Mesothelial cell of epicardium (in vitro differentiated cells): ENCODE data around the gene VRK3. TPM values are rescaled to one million over a fixed set of nuclear protein-coding genes. Genes with fewer than 3 reads are reported as not detected.

Source experiments
- DNase-seq, 2 experiments: peaks; one replicate each; pipeline ENCODE4 v3.0.0; 2021; ENCODE audit warnings: low spot score in 2 of 2; ENCODE audit not compliant: unreplicated experiment in 2 of 2
- H3K27ac Mint-ChIP-seq: 2 replicates; pipeline ENCODE4 v1.8.0; 2021; ENCODE audit warnings: mixed read lengths
- H3K27me3 Mint-ChIP-seq: 2 replicates; pipeline ENCODE4 v1.8.0; 2021; ENCODE audit warnings: low read depth, mixed read lengths
- H3K36me3 Mint-ChIP-seq: 2 replicates; pipeline ENCODE4 v1.8.0; 2021; ENCODE audit warnings: mixed read lengths
- H3K4me1 Mint-ChIP-seq: 2 replicates; pipeline ENCODE4 v1.8.0; 2021; ENCODE audit warnings: mixed read lengths
- H3K4me3 Mint-ChIP-seq: 2 replicates; pipeline ENCODE4 v1.8.0; 2021; ENCODE audit warnings: mild to moderate bottlenecking, moderate library complexity, mixed read lengths
- H3K9me3 Mint-ChIP-seq: 2 replicates; pipeline ENCODE4 v1.8.0; 2021; ENCODE audit warnings: mixed read lengths
- total RNA-seq: library from RNA; stranded (reverse); gene quantifications from 3 replicates; pipeline ENCODE4 v1.2.1, GENCODE V29; 2021
- TF ChIP-seq, protein P1 (sequence below): fragments of 200-600 bp; sonication (generic); IDR thresholded peaks from one replicate; pipeline ENCODE4 v1.5.0; 2021; ENCODE audit warnings: antibody characterized with exemption; ENCODE audit not compliant: unreplicated experiment

VRK3 gene
- total RNA-seq, 1 donor from 2014 or later, result 40.1 TPM

DNA sequence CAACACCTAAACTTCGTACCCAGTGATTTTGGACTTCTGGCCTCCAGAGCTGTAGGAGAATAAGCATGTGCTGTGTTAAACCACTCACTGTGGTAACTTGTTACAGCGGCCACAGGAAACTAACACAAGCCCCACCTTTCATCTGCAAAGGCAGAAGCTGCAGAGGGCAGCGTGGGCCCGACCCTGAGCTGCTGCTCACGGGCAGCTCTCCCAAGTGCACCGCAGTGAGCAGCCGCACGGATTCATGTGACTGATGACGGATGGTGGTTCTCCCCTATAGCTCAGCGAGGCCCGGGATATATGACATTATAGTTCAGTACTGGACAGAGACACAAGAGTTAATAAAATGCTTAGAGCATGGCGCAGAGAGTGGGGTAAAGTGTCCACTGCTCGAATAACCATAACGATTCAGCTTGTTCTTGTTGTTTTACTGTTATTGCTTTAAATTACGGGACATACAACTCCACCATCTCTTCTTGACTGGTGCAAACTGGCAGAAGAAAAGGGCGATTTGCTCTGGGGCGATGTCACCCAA is 21.9 kb downstream of the VRK3 start:
- DNase-seq, result no peak
- Mint-ChIP-seq H3K27me3 (no peaks in the 10 kb centered on the region), H3K9me3 (no peaks in the 10 kb centered on the region), H3K4me3 (no peak overlapping the region), H3K36me3 (peaks cover 30% of the 10 kb centered on the region), H3K27ac (no peak overlapping the region), H3K4me1 (no peaks in the 10 kb centered on the region)
- TF ChIP-seq, protein P1, sequence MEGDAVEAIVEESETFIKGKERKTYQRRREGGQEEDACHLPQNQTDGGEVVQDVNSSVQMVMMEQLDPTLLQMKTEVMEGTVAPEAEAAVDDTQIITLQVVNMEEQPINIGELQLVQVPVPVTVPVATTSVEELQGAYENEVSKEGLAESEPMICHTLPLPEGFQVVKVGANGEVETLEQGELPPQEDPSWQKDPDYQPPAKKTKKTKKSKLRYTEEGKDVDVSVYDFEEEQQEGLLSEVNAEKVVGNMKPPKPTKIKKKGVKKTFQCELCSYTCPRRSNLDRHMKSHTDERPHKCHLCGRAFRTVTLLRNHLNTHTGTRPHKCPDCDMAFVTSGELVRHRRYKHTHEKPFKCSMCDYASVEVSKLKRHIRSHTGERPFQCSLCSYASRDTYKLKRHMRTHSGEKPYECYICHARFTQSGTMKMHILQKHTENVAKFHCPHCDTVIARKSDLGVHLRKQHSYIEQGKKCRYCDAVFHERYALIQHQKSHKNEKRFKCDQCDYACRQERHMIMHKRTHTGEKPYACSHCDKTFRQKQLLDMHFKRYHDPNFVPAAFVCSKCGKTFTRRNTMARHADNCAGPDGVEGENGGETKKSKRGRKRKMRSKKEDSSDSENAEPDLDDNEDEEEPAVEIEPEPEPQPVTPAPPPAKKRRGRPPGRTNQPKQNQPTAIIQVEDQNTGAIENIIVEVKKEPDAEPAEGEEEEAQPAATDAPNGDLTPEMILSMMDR, result no peak

DNA sequence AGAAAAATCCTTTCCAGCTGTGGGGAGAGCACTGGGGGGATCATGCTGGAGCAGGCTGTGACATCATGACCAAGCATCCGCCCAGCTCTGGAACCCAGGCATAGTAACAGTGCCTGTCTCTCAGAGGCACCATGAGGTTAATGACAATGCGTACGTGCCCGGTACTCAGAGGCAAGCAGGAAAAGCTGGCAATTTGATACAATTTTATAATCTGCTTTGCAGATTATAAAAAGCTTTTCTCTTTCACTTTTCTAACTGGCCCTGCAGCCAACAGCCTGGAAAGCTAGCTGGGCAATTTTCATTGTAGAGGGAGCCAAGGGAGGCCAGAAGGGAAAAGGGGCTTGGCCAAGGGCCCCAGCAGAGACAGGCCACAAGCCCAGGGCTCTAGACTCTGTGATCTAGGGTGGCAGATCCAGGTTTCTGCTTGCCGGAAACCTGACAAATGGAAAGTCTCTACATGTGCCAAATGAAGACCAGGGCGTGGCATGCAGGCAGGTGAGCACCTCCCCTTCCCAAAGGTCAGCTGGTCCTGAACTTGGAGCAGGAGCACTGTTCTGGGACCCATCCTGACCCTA is 22.7 kb downstream of the VRK3 start:
- H3K27me3 Mint-ChIP-seq, result no peaks in the 10 kb centered on the region
- TF ChIP-seq, protein P1, result no peak
- H3K4me3 Mint-ChIP-seq, result no peak overlapping the region
- peaks cover 28% of the 10 kb centered on the region for H3K36me3 Mint-ChIP-seq
- H3K27ac Mint-ChIP-seq, result no peak overlapping the region
- H3K9me3 Mint-ChIP-seq, result no peaks in the 10 kb centered on the region
- no peak for DNase-seq
- no peaks in the 10 kb centered on the region for H3K4me1 Mint-ChIP-seq

DNA sequence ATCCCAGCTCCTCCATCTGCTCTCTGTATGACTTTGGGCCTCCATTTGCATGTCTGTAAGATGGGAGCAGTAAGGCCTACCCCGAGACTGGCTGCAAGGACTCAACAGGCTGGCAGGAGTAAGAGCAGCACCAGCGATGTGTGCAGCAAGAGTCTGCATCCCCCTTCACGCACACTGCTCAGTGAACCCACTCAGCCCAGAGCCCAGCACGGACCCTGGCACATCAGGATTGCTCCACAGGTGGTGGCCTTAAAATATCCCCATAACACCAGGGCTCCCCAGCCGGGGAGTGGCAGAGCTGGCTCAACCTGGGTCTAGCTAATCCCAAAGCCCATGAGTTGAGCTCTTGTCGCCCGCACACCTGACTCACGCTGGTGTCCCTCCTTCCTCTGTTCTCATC is 23.4 kb downstream of the VRK3 start:
- H3K36me3 Mint-ChIP-seq, result peaks cover 25% of the 10 kb centered on the region
- no peaks in the 10 kb centered on the region for H3K4me1 Mint-ChIP-seq
- no peaks in the 10 kb centered on the region for H3K27me3 Mint-ChIP-seq
- TF ChIP-seq, protein P1, result no peak
- H3K9me3 Mint-ChIP-seq, result no peaks in the 10 kb centered on the region
- no peak for DNase-seq
- H3K27ac Mint-ChIP-seq, result no peak overlapping the region
- no peak overlapping the region for H3K4me3 Mint-ChIP-seq

DNA sequence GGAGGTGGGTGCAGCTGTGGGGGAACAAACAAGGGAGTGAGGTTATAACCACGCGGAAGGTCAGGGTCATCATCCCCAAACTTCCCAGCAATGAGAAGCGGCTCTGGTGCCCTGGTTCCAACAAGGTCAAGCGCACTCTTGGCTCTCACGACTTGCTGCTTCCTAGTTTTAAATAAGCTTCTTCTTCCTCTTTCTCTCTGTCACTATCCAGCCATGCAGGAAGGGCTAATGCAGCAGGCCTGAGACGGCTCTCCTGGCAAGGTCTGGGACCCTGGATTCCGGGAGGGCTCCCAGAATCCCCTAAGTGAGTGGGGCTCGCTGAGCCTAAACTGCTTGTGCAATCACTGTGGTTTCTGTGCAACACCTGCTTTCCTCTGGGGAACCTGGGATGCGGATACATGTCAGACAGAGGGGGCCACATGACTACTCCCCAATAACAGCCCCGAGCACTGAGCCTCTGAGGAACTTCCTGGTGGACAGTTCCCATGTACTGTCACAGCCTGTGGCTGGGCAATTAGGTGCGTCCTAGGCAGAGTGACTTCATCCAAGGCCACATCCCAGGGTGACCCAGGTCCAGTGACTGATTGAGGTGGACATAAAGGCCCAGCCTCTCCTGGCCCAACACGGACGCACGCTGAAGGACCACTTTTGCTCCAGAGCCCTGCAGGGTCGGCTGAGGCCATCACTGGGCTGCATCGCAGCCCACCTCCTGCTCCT is 24.2 kb downstream of the VRK3 start:
- no peak overlapping the region for H3K4me3 Mint-ChIP-seq
- DNase-seq, result no peak
- TF ChIP-seq, protein P1, result no peak
- peaks cover 26% of the 10 kb centered on the region for H3K36me3 Mint-ChIP-seq
- H3K9me3 Mint-ChIP-seq, result no peaks in the 10 kb centered on the region
- H3K27ac Mint-ChIP-seq, result no peak overlapping the region
- no peaks in the 10 kb centered on the region for H3K27me3 Mint-ChIP-seq
- no peaks in the 10 kb centered on the region for H3K4me1 Mint-ChIP-seq

DNA sequence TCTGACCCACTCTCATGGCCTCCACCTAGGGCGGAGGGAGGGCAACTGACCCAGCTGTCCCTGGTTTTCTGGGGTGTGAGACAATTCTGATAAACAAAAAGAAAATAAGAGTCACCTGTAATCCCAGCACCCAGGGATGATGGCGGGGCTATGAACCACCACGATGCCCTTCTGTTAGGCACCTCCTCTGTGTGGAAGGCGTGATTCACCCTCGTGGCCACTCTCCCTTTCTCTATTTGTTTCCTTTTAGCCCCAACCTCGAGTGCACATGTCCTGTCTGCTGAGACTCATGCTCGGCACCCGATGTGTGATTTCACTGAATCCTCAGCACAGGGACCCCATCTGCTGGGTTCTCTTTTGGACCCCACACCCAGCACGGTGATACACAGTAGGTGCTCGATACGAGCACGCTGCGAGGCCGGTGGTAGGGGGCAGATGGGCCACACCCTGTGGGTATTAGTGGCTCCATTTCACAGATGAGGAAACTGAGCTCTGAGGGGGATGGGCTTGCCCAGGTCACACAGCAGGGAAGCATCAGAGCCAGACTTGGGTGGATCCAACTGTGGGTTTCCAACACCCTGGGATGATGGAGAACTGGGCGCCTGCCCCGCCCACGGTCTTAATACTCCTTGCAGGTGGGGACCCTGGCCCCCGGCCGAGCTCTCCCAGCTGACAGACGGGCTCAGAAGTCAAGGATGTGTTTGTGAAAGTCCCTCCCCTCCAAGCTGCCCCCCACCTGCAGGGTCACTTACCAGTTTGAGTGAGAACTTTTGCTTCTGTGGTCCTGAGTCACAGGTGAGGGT is 24.9 kb downstream of the VRK3 start:
- H3K36me3 Mint-ChIP-seq, result peaks cover 27% of the 10 kb centered on the region
- DNase-seq, result no peak

More for the DNA sequence above, 24.9 kb downstream of the VRK3 start:
- Mint-ChIP-seq H3K9me3 (no peaks in the 10 kb centered on the region), H3K4me3 (no peak overlapping the region), H3K27ac (no peak overlapping the region), H3K4me1 (no peaks in the 10 kb centered on the region), H3K27me3 (no peaks in the 10 kb centered on the region)
- TF ChIP-seq, protein P1, result no peak
